Middle frontal gyrus (tissue), 1 donor: Measurements from ENCODE around the gene NOTCH3.

Experiments used
- DNase-seq: peaks from one replicate; pipeline ENCODE4 v3.0.0-alpha.2; 2015; ENCODE audit warnings: low spot score; ENCODE audit errors: extremely low spot score

Gene NOTCH3

DNA sequence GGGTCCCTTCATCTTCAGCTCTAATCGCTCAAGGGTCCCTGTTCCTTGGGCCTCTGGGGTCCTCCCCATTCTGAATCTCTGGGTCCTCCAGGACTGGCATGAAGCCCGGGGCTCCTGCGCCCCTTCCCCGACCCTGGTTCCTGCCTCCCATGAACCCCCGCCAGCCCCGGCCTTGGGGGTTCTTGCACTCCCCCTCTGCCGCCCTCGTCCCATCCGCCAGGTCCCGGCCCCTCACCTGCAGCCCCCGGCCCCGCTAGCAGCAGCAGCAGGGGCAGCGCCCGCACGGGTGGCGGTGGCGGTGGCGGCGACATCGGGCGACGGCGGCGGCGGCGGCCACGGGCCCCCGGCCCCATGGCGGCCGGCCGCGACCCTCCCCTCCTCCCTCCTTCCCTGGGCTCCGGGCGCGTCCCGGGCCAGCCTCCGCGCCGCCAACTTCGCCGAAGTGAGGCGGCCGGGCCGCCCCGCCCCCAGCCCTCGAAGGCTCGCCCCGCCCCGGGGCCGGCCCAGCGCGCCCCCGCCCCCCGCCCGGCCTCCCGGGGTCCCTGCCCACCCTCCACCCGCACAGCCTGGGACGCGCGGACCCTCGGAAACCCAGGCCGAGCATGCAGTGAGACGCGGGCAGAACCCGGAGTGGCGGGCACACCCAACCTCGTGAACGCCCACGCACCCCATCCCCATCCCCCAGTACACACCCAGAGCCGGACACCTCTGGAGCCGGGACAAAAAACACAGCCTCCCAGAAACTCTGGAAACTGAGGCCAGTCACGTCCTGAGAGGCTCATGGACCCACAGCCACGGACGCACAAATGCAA, at the start of gene NOTCH3:
Gene NOTCH3 (minus strand): TSS at position 443 of the 812 bp plus-strand sequence. CDS start 90 bp downstream, at position 353.
- no peak for DNase-seq

DNA sequence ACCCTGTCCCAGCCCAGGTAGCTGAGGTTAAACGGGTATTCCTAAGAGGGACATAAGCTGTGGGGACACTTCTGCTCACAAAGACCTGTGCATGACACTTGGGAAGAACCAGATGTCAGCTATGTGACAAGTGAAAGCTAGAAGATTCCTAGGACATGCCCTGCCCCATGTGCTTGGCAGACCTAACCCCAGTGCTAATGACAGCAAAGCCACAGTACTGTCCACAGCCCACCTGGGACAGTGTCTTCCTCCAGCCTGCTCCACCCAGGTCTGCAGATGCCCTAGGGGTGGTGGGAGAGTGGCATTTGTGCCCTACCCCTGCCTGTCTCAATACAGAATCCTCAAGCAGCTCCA, 49.8 kb upstream of the NOTCH3 start:
- no peak for DNase-seq

DNA sequence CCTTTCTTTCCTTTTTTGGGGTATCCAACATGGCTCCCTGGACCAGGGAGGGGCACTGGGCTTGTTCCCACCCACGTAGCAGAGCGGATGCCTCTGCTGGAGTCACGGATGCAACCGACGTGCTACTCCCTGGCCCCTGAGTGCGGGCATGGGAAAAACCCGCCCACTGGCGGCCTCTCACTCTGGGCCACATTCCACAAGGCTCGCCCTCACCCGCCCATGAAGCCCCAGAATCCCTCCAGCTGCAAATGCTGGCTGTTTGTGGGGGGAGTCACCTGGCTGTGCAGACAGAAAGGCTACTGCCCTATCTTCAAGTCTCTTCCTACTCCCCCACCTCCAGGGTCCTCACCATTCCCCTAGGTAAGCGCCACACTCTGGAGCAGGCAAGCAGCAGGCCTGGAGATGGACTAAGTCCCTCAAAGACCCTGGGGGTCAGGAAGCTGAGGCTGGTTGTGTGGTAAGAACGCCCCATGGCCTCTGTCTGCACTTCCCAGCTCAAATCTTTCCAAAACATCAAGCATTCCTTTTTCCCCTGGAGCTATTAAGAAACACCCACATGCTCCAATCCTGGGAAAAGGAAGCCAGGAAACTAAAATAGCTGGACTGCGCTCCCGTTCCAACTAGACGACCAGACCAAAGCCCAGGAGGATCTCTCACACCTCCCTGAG, 49.3 kb upstream of the NOTCH3 start:
- DNase-seq = no peak

DNA sequence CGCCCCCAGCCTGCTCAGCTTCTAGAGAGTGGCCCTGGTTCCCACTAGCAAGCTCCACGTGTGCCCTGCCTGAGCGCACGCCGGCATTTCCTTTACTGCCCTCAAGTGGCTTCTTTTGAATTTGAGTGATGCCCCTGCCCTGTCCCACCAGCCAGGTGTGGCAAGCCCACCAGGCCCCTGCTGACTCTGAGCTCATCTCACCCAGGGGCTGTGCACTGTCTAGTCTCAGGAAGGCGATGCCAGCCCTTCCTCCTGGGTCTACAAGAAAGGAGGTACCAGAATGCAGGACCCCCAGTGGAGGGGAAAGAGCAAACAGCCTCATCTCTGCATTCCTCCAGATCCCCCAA, 48.7 kb upstream of the NOTCH3 start:
- no peak for DNase-seq

DNA sequence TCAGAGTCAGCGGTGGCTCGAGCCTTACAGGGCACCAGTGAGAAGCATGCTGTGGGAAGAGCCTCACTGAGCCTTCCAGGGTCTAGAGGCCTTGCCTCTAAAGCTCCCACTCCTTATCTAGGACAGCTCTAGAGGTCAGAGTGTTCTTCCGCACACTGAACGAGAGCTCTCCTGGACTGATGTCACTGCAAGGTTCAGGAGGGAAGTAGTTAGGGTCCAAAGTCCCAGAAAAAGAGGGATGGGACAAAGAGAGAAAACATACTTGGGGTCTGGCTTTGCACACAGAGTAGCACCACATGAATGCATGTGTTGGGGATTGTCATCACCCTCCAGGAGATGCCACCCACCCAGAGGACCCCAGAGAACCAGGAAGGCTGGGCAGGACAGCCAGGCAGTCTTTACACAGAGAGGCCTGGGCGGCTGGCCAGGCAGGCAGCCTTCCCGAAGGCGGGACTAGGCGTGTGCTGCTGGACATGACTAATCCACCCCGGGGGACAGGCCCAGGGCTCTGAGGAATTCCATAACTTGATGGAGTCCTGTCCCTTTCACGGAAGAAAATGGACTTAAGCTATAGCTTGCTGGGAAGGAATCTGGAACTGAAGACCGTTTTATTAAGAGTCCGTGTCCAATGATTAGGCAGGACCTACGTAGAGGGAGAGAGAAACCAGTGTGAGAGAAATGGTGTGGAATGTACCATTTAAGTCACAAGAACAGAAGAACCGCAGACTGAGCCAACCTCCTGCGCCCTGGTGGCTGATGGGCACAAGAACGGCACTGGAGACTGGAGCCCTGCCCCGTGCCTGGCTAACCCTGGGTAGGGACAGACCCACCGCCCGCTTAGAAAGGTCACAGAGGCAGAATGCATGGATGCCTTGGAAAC, 48.1 kb upstream of the NOTCH3 start:
- DNase-seq = no peak

DNA sequence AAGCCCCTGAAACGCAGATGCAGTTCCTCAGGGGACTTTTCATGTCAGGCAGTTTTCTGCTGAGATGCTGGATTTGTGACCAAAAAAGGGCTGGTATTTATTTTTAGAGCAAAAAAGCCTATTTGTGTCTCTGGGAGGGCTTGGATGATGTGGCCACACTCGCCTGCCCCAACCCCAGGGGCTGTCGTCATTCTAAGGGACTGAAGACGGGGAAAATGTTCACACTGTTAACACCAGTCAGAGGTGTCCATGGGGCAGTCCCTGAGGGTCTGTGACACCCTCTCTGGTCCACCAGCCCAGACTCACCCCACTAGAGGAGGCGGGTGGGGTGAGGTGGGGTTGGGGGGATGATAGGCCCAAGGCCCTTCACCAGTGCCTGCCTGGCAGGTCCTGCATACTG, 47.3 kb upstream of the NOTCH3 start:
- no peak for DNase-seq

DNA sequence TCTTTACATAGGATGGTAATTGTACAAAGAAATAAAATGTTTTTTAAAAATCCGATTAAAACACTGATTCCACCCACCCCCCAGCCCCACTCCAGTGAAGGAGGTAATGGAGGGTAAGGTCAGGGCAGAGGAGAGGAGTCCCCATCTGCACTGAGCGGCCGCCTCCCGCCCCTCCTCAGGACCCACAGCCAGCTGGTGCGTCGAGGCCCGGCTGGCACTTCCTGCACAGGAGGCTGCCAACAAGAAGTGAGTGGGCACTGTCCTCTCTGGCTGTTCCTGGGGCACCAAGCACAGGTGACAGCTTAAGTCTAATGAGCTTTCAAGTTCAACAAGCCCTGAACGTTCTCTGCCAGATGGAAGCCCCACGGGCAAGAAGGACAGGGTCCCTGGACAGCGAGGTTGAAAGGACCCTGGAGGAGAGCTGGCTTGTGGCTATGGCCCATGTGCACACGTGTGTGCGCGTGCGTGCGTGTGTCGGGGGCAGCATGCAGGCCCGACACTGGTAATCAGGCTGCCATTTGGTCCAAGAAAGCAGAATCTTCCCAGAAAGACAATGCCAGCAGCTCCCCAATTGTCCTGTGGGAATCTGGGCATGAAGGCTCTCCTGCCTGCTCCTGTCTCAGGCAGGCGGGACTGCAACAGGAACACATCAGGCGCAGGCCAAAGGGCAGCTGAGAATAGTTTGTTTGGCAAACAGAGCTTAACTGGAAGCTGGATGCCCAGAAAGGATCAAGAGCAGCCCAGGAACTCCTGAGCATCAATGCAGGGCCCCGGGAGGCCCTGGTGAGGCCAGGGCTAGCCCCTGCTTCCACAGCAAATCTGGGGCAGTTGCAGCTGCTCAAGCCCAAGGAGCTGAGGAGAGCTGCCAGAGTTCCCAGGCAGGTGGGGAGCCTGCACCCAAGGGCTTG, 46.6 kb upstream of the NOTCH3 start:
- no peak for DNase-seq

DNA sequence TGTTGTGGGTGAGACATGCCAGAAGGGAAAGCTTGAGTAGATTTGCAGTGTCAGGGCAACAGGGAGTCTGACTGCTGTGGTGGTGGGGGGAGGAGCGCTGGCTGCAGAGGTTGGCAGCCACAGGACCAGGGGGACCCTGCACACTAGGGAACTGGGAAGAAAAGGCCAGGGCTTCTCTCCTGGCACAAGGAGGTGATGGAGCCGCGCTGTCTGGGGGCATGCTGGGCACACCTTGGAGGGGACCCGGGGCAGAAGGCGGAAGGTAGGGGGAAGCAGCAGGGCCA, 45.3 kb upstream of the NOTCH3 start:
- DNase-seq = no peak

DNA sequence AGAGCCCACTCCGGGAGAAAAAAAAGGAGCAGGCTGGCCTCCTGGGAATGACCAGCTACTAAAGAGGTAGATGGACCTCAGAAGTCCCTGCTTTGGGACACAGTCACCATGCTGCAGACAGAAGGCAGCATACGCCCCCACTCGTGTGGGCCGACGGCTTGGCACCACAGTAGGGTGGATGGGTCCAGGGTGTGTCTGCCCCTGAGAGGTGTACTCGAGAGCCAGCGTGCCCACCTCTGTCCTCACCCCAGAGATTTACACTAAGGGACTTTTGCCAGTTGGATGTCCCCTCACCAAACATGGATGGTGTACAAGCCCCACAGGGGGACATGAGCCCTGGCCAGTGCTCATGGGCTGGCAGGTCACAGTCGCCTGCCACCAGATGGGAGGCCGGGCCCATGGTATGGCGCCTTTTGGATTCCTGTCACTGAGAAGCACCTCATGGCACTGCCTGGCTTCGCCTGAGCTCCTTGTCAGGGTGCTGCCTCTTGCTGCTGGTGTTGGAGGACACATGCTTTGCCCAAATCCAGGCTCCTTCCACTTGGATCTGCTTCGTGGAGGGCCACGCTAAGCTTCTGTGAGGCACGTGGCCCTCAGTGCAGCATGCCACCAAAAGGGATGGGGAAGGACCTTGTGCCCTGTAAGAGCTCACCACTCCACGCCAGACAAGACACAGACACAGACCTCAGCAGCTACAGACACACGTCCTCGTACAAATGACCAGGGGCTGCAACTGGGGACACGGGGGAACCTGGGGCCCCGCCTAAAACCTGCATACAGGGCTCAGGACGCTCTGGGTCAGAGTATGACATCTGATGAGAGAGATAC, 44.8 kb upstream of the NOTCH3 start:
- no peak for DNase-seq

DNA sequence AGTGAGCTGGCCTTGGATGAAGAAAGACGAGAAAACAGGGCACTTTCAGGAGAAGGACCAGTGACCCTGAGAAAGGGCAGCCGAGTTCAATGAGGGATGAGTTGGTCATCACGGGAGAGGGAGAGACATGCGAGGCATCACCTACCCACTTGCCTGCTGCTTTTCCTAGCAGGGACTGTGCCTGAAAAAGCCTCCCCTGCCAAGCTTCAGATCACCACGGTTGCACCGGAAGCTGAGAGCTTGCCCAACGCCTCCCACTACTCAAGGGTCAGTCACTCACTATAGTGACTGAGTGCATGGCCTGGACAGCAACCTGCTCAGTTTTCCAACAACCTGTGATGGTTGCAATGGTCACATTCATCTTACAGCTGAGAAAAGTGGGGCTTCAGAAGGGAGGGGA, 44.0 kb upstream of the NOTCH3 start:
- DNase-seq = no peak

DNA sequence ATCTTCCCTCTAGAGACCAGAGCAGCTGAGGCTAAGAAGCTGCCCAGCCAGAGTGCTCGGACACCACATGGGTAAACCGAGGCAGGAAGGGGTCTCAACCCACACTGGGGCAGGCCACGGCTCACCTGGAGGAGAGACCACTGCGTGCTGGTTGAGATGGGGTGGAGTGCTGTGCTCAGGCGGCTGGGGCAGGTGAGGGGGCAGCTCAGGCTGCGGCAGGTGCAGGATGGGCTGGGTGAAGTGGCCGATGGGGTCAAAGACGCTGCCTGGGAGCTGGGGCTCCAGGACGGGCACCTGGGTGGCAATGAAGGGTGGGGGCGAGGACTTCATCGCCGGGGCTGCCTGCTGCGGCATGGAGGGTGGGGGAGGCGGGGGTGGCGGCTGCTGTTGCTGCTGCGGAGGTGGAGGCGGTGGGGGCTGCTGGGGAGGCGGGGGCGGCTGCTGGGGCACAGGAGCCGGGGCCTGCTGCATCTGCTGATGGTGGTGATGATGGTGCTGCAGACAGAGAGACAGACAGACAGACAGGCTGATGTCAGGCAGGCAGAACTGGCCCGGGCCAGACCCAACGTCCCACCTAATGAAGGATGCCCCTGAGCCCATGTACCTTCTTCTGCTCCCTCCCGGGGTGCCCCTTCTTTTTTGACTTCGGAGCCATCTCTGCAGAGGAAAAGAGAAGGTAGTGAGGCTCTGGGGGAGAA, 43.5 kb upstream of the NOTCH3 start:
- no peak for DNase-seq

DNA sequence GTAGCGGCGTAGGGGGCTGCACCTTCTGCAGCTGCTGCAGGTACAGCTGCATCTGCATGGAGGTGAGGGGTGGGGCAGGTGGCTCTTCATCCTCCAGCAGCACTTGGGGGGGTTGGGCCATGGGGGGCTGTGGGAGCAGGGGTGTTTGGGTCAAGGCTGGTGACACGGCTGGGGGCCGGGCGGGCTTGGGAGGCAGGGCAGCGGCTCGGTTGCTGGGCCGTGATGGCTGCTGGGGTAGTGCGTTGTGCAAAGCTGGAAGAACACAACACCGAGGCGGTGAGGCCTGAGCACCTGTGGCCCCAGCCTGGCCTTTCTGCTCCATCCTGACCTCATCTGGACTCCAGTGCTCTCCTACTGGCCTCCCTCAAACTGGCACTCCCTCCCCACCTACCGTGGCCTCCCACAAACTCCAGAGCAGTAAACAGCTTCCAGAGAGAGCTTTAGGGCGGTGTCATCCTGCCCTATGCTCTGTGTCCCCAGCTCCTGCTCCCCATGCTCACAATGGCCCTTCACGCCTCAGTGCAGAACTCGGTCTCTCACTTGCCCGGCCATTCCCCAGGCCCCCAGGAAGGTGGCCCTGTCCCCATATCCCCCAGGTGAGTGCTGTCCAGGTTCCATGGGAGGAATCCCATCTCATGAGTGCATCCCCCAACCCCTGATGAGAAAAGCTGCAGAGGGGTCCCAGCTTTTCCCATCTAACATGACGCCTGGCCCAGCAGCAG, 42.6 kb upstream of the NOTCH3 start:
- DNase-seq = no peak

DNA sequence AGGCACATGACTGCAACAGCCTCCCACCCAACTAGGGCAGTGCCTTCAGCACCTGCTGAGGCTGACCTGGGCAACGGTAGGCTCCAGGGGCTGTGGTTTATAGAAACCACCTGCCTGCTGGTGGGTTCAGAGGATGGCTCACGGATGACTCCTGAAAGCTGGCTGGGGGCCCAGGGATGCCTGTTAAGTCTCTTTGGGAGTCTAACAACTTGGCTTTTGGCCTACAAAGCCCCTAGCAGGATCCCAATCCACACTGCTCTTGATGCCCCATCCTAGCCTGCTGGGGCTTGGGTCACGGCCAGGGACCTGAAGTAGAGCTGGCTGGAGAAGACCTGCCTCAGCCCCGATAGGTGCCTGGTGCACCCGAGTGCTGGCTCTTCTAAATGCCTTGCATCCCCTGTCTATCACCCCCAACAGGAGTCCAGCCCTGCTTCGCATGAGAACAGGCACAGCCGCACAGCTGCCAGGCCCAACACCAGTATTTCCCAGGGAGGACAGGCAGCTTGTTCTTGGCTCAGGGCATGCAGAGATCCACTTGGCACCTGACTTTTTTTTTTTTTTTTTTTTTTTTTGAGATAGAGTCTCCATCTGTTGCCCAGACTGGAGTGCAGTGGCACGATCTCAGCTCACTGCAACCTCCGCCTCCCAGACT, 40.6 kb upstream of the NOTCH3 start:
- no peak for DNase-seq

DNA sequence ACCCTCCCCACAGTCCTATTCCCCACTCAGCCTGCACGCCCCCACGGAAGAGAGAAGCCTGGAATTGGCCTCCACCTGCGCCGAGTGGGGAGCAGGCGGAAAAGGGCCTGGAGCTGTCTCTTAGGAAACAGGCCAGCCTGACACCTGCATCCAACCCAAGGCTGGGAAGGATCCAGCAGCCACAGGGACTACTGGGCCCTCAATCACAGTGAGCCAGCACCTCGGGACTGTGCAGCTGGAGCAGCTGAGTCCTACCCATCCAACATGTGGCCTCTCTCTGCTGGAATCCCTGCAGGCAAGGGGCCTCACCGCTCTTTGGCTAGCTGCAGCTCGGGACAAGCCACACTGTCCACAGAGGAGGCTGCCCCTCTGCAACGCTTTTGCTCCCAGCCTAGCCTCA, 39.7 kb upstream of the NOTCH3 start:
- no peak for DNase-seq

DNA sequence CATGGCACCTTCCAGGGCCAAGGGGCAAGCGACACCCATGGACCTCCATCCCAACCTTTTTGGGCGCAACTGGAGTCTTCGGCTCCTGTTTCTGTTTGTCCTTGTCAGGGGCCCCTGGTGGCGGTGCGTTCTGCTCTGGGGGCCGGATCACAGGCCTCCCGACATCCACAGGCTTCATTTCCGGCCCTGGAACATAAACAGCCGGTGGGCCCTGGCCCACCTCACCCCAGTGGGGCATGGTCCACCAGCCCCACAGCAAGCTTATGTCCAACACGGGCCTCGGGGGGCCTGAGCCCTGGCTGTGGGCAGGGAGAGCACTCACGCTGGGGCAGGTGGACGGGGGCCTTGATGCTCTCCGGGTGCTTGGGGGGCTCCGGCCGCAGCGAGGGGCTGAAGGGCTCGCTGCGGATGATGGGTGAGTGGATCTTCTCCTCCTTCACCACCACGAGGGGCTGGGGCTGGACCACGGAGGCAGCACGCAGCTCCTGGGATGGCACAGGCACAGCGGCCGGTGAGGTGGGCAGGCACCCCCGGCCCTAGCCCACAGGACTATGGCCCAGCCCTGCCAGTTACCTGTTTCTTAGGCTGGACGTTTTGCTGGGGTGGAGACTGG, 38.6 kb upstream of the NOTCH3 start:
- no peak for DNase-seq

DNA sequence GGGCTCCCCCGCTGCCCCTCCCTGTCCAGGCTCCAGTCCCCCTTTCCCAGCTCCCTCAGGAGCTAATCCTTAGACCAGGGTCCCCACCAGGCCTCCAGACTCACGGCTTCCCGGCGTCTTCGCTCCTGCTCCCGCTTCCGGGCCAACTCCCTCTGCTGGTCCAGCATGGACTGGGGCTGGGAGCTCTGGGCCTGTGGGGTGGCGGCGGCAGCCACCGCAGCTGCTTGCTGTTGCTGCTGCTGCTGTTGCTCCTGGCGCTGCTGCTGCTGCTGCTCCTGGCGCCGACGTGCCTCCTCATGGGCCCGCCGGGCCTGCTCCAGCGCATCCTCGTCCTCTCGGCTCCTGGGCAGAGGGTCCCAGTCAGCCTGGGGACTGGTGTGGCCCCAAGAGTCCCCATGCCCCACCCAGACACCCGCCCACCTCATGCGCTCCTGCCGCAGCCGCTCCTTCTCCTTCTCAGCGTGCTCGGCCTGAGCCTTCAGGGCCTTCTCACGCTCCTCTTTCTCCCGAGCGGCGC, 37.9 kb upstream of the NOTCH3 start:
- no peak for DNase-seq

DNA sequence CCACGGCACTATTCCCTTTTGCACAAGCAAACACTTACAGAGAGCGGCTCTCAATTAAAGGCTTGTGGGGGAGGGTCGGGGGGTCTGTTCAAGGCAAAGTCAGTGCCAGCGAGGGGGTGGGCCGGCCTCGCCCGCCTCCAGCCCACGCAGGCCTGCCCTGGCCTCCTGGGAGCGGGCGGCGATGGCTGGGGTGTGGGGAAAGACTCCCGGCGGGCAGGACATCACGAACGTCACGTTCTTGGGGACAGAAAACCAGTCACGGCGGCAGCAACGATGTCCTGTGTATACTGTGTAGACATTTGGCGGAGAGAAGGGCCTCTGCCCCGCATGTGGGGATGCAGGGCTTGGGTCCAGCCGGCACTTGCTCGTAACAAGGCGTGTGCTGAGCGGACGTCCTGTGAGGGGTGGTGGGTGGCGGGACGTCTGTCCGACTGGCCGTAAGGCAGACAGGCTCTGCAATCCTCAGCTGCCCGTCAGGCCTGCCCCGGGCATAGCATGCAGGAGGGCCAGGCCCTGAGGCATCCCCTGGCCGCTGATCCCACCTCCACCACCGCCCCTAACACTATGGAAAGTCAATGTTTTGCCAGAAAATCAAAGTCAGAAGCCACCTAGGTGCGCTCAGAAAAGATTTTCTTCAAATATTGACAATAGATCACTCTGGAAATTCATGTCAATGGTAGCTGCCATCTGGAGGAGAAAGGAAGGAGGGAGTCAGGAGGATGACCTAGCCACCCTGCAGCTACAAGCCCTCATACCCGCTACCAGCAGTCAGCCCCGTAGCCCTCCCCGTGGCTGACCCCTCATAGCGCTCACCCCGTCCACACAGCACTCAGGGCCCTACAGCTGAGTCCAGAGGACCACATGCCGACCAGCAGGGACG, 37.2 kb upstream of the NOTCH3 start:
- DNase-seq = no peak
